ENCODE measurements around the gene TRIM14.
"Not testable (repeated sequence)": the region's sequence is repeated elsewhere in the genome, so short reads cannot be mapped to it uniquely, and the experiment has no call there.

TRIM14 gene

GRCh38 chr9:98142182-98142907 lies 23.3 kb upstream of the TRIM14 start:
- peak; percentile 61 for DNase-seq (ENCODE audit: low spot score)

GRCh38 chr9:98140503-98140902 lies 21.5 kb upstream of the TRIM14 start:
- no peak for DNase-seq (ENCODE audit: low spot score)

GRCh38 chr9:98136489-98136888 lies 17.5 kb upstream of the TRIM14 start:
- no peak for DNase-seq (ENCODE audit: low spot score)

GRCh38 chr9:98135938-98136337 lies 16.9 kb upstream of the TRIM14 start:
- no peak for DNase-seq (ENCODE audit: low spot score)

- no peak for DNase-seq (ENCODE audit: low spot score)
Observed at GRCh38 chr9:98135558-98135934, 16.5 kb upstream of the TRIM14 start.

- DNase-seq (ENCODE audit: low spot score), result no peak
Observed at GRCh38 chr9:98134702-98135557, 15.9 kb upstream of the TRIM14 start.

GRCh38 chr9:98132806-98133631 lies 14.0 kb upstream of the TRIM14 start:
- no peak for DNase-seq (ENCODE audit: low spot score)

- peak; percentile 7 for DNase-seq (ENCODE audit: low spot score)
Observed at GRCh38 chr9:98132158-98132557, 13.1 kb upstream of the TRIM14 start.

- no peak for DNase-seq (ENCODE audit: low spot score)
Observed at GRCh38 chr9:98130576-98131228, 11.7 kb upstream of the TRIM14 start.

GRCh38 chr9:98130060-98130459 lies 11.0 kb upstream of the TRIM14 start:
- DNase-seq (ENCODE audit: low spot score), result not testable (repeated sequence)

- no peak for DNase-seq (ENCODE audit: low spot score)
Observed at GRCh38 chr9:98129451-98129881, 10.4 kb upstream of the TRIM14 start.

GRCh38 chr9:98128316-98128715 lies 9.3 kb upstream of the TRIM14 start:
- DNase-seq (ENCODE audit: low spot score), result no peak

- no peak for DNase-seq (ENCODE audit: low spot score)
Observed at GRCh38 chr9:98127226-98127625, 8.2 kb upstream of the TRIM14 start.

GRCh38 chr9:98124637-98125426 lies 5.8 kb upstream of the TRIM14 start:
- DNase-seq (ENCODE audit: low spot score), result no peak

GRCh38 chr9:98124091-98124490 lies 5.1 kb upstream of the TRIM14 start:
- DNase-seq (ENCODE audit: low spot score), result not testable (repeated sequence)

GRCh38 chr9:98121058-98121457 lies 2.0 kb upstream of the TRIM14 start:
- peak; percentile 31 for DNase-seq (ENCODE audit: low spot score)

GRCh38 chr9:98120476-98120875 lies 1.5 kb upstream of the TRIM14 start:
- DNase-seq (ENCODE audit: low spot score), result no peak

- peak; percentile 57 for DNase-seq (ENCODE audit: low spot score)
Observed at GRCh38 chr9:98117984-98118639, 910 bp downstream of the TRIM14 start.

- DNase-seq (ENCODE audit: low spot score), result not testable (repeated sequence)
Observed at GRCh38 chr9:98117097-98117496, 1.9 kb downstream of the TRIM14 start.

- DNase-seq (ENCODE audit: low spot score), result no peak
Observed at GRCh38 chr9:98109052-98109451, 10.0 kb downstream of the TRIM14 start.

Data from cerebellar cortex (tissue), 1 donor.